IgD-negative memory B cell (primary cell): ENCODE data around the gene RPS21. TPM values are rescaled to one million over a fixed set of nuclear protein-coding genes. Genes with fewer than 3 reads are reported as not detected.
"Not testable (repeated sequence)": the region's sequence is repeated elsewhere in the genome, so short reads cannot be mapped to it uniquely, and the experiment has no call there.

Source experiments
- H3K27ac Mint-ChIP-seq, 3 donors: one replicate each; pipeline ENCODE4 v1.8.0; 2020 to 2022; ENCODE audit warnings: mild to moderate bottlenecking in 3 of 3, mixed read lengths in 3 of 3, moderate library complexity in 1 of 3
- H3K27me3 Mint-ChIP-seq: one replicate; pipeline ENCODE4 v1.8.0; 2021; ENCODE audit warnings: mixed read lengths
- H3K36me3 Mint-ChIP-seq: one replicate; pipeline ENCODE4 v1.8.0; 2020; ENCODE audit warnings: mild to moderate bottlenecking, mixed read lengths
- H3K4me1 Mint-ChIP-seq, 3 donors: one replicate each; pipeline ENCODE4 v1.8.0; 2020 to 2022; ENCODE audit warnings: mixed read lengths in 3 of 3, mild to moderate bottlenecking in 1 of 3
- H3K4me3 Mint-ChIP-seq, 4 donors: one replicate each; pipeline ENCODE4 v1.8.0; 2020 to 2022; ENCODE audit warnings: mild to moderate bottlenecking in 4 of 4, mixed read lengths in 4 of 4, moderate library complexity in 3 of 4
- H3K9me3 Mint-ChIP-seq, 3 donors: one replicate each; pipeline ENCODE4 v1.8.0; 2020 to 2021; ENCODE audit warnings: mixed read lengths in 3 of 3, mild to moderate bottlenecking in 1 of 3
- polyA plus RNA-seq: library from polyadenylated mRNA; unstranded; fragments of 300-500 nt; fragmentation: Illumina TruSeq; gene quantifications from one replicate; pipeline ENCODE4 v1.2.3, GENCODE V29; 2021

Gene RPS21
- polyA plus RNA-seq, 1 donor from 2014 or later = 3,148 TPM

DNA sequence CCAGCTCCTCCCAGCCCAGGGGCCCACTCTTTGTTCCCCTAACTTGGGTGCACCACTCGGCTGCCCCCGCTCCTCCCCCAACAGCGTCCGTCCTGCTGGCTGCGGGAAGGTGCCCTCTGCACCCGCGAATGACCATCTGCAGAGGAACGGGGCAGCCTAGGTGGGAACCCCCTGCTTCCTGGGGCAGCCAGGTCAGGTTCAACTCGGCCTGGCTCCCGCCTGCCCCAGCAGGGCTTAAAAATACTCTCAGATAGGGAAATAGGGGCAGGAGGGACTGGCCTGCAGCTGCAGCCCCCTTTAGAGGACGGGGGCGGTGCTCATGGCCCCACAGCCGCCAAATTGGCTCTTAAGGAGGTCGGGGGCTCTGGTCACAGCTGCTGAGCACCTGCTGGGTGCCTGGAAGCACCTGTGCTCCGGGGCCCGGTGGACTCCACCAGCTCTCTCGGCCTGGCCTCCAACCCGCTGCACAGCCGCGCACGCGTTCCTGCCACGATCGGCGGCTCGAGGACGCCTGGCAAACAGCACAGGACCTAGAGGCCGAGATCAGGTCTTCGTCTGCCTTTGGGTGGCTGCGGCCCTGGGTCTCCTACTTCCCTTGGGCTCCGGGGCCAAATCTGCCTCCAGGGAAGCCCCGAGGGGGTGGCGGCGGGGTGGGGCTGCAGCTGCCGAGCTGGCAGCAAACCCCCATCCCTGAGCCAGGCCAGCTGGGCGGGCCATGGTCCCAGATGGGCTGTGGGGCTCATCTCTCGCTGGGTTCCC is 19.1 kb upstream of the RPS21 start:
- no peaks in the 10 kb centered on the region for H3K36me3 Mint-ChIP-seq
- no peaks in the 10 kb centered on the region for H3K9me3 Mint-ChIP-seq
- H3K4me3 Mint-ChIP-seq = peak overlapping the region; percentile 77 to 93 (median 84)
- peaks cover 0 to 10% (median 2%) of the 10 kb centered on the region in 3 donors for H3K4me1 Mint-ChIP-seq
- peaks cover 14% of the 10 kb centered on the region for H3K27me3 Mint-ChIP-seq
- no peak overlapping the region for H3K27ac Mint-ChIP-seq

DNA sequence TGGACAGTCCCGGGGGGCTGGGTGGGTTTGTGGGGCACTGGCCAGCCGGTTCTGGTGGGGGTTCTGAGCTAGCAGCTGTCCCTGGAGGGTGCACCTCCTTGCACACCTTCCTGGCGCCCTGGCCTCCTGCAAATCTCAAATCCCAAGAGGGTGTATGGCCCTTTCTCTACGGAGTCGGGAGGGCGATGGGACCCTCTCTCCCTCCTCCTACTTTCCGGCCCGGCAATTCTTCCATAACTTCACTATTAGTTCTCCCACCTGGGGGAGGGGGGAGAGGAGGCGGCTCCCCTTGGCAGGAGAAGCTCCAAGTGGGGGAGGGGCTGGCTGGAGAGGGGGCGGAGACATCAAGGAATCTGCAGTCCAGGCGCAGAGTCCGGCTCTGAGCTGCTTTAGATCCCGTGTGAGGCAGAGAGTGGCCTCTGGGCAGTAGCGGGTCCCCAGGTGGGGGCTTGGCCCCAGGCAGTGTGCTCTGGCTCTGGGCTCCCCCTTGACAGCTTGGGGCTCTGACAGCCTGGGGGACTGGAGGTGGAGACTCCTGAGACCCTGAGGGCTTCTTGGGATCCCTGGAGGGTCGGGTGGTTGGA is 18.4 kb upstream of the RPS21 start:
- Mint-ChIP-seq H3K27ac (no peak overlapping the region), H3K36me3 (no peaks in the 10 kb centered on the region), H3K4me1 (peaks cover 0 to 10% (median 2%) of the 10 kb centered on the region in 3 donors), H3K4me3 (peak overlapping the region; percentile 77 to 93 (median 84)), H3K9me3 (no peaks in the 10 kb centered on the region), H3K27me3 (peaks cover 14% of the 10 kb centered on the region)

DNA sequence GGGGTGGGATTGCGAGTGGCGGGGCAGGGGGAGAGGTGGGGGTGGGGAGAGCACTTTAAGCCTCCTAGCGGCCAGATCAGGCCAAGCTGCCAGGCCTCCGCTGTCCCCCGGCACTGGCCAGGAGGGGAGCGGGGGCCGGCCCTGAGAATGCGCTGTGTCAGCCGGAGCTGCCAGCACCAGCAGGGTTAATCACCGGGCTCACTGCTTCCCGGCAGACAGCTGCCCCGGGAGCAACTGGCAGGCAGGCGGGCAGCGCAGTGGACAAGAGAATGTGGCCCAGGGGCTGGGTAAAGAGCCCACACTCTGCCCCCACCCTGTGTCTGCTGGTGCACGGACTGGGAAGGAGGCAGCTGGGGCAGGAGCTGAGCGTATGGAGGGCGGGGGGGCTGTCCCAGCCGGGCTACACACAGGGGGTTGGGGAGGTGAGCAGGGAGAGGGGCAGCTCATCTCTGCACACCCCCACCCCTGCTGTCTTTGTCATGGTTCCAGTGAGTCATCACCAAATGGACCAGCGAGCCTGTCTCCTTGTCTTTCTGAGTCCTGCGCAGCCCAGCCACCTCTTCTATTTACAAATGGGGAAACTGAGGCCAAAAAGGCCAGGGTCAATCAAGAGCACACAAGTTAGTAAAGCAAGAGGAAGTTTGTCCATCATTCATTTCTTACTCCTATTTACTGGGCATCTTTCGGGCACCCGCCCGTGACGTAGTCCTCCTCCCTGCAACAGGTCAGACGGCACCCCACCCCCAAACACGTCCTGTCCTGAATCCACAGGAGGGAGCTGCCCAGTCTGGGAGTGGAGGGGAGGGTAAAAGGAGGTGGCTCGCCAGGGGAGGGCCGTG is 17.7 kb upstream of the RPS21 start:
- H3K4me3 Mint-ChIP-seq = peak overlapping the region in 2 of 4 donors; percentile 68 to 77
- no peaks in the 10 kb centered on the region for H3K9me3 Mint-ChIP-seq
- peak overlapping the region in 1 of 3 donors; percentile 45 for H3K27ac Mint-ChIP-seq
- H3K27me3 Mint-ChIP-seq = peaks cover 14% of the 10 kb centered on the region
- H3K36me3 Mint-ChIP-seq = no peaks in the 10 kb centered on the region
- peaks cover 1 to 9% (median 2%) of the 10 kb centered on the region in 3 donors for H3K4me1 Mint-ChIP-seq

DNA sequence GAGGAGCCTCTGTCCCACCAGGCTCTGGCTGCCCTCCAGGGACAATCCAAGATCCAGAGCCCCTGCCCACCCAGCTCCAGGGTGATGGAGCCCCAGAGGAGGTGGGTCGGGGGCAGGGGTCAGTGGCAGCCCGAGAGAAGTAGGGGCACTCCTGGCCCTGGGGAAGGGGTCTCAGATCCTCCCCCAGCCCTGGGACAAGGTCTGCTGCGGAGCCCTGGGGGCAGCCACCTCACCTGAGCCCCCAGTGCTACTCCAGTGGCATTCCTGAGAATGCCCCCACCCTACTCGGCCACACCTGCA is 17.1 kb upstream of the RPS21 start:
- Mint-ChIP-seq H3K36me3 (no peaks in the 10 kb centered on the region), H3K4me1 (peaks cover 2 to 8% (median 5%) of the 10 kb centered on the region in 3 donors), H3K27me3 (peaks cover 14% of the 10 kb centered on the region), H3K9me3 (no peaks in the 10 kb centered on the region), H3K4me3 (no peak overlapping the region), H3K27ac (no peak overlapping the region)

DNA sequence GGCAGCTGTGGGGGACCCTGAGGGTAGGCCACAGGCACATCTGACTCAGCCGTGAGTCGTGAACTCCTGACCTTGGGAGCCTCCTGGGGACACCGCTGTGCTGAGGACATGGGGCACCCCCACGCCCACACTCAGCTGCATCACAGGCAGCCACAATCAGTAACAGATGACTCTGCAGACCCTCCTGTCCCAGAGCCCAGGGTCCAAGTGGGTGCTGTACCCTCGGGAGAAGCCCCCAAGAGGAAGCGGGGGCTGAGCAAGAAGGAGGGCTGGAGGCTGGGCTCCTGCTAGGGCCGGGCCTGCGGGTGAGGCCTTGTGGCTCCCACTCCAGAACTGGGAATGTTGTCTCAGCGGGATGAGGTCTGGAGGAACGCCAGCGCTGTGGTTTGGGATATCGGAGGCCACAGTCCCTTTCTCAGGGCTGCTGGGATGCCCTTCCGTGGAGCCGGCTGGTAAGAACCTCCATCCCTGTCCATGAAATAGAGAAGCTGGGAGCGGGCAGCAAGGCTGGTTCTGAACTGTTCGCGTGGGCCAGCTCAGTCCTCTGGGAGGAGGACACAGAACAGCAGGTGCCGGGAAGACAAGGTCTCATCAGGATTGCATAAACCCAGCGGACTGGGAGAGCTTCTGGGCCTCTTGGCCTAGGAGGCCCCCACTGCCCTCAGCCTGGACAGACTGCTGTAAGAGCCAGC is 16.6 kb upstream of the RPS21 start:
- peaks cover 2 to 5% (median 4%) of the 10 kb centered on the region in 3 donors for H3K4me1 Mint-ChIP-seq
- H3K27me3 Mint-ChIP-seq = peaks cover 14% of the 10 kb centered on the region
- no peaks in the 10 kb centered on the region for H3K36me3 Mint-ChIP-seq
- H3K4me3 Mint-ChIP-seq = no peak overlapping the region
- no peak overlapping the region for H3K27ac Mint-ChIP-seq
- no peaks in the 10 kb centered on the region for H3K9me3 Mint-ChIP-seq

DNA sequence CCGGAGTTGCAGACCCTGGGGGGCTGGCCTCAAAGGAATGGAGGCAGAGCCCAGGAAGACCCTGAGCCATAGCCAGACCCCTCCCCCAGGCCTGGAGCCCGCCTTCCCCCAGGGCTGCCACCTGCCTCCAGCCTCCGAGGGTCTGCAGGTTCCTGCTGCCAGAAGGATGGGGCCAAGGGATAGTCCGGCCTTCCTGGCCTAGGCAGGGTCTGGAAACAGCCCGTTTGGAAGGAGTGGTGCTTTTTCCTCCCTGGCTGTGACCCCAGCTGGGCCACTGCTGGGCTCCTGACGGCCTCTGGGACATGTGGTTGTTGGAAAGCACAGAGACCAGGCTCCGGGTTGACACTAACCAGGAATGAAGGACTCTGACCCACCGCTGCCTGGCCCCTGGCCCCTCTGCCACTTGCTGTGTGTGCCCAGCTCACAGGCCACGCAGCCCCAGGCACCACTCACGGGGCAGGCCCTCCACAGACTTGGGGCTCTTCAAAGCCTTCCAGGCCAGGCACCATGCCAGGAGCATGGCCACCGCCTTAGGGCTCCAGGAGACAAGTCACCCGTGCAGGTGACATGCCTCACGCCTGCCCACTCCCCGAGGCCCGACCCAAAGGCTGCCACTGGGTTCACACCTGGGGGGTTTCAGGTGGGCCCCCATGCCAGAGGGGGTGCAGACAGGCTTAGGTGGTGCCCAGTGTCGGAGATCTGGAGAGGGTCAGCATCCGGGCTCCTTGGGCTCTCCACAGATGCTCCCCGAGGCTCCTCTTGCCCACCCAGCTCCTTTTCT is 15.9 kb upstream of the RPS21 start:
- Mint-ChIP-seq H3K4me3 (no peak overlapping the region), H3K27me3 (peaks cover 14% of the 10 kb centered on the region), H3K27ac (no peak overlapping the region), H3K9me3 (no peaks in the 10 kb centered on the region), H3K4me1 (peaks cover 0 to 5% (median 2%) of the 10 kb centered on the region in 3 donors), H3K36me3 (no peaks in the 10 kb centered on the region)

DNA sequence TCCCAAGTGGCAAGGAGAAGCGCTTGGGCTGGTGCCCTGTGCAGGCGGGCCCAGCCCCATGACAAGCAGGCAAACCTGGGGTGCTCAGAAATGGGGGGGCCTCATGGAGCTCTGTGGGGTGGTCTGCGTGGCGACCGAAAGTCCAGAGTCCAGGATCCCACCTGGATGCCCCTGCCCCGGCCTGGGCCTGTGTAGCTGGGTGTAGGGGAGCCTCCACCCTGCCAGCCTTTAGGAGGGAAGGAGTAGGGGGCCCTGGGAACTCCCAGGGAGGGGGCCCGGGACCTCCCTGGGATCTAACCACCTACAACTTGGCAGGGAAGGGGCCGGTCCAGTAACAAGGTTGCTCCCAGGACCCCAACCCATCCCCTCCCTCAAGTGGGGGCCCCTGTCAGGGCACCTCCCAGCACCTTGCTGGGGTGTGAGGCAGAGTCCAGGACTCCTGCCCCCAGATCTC is 15.3 kb upstream of the RPS21 start:
- H3K27me3 Mint-ChIP-seq = peaks cover 14% of the 10 kb centered on the region
- no peak overlapping the region for H3K27ac Mint-ChIP-seq
- H3K4me1 Mint-ChIP-seq = peaks cover 0 to 5% (median 2%) of the 10 kb centered on the region in 3 donors
- H3K9me3 Mint-ChIP-seq = no peaks in the 10 kb centered on the region
- no peak overlapping the region for H3K4me3 Mint-ChIP-seq
- H3K36me3 Mint-ChIP-seq = no peaks in the 10 kb centered on the region

DNA sequence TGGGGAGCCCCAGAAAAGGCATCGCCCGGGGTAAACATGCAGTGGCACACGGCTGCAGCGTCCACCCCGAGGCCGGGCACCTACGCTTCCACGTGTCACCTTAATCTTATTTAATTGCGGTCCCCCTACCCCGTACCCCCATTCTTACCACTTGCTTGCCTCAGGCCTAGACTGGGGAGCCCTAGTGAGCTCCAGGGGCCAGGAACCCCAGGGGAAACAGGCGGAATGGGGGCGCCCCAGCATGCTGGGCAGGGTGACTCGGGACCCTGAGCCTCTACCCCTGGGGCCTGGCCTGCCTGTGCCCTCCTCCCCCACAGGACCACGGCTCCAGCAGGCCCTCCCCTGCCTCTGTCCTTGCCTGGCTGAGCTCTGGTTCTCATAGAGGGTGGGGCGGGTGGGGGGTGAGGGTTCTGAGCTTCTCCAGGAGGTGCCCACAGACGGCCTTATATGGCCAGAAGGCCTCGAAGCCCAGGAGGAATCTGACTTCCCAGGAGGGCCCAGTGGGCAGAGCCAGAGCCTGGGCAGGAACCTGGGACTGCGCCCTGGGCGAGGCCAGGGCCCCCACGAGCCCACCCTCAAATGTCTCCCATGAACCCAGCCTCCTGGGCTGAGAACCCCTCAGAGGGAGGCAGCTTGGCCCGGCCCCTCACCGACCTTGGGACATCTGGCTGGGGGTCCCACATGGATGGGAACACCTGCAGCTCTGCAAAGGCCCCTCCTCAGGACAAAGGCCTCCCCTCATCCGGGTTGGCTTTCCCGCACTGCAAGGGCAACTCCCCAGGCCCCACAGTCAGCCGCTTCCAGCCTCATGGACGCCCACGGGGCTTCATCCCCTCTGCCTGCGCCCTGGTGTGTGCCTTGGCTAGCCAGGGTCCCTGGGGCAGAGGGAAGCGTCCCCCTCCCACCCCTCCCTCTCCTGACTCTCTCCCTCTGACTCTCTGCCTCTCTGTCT is 14.6 kb upstream of the RPS21 start:
- no peaks in the 10 kb centered on the region for H3K9me3 Mint-ChIP-seq
- H3K4me3 Mint-ChIP-seq = no peak overlapping the region
- no peaks in the 10 kb centered on the region for H3K36me3 Mint-ChIP-seq
- peaks cover 14% of the 10 kb centered on the region for H3K27me3 Mint-ChIP-seq
- H3K4me1 Mint-ChIP-seq = peaks cover 0 to 5% (median 2%) of the 10 kb centered on the region in 3 donors
- peak overlapping the region in 1 of 3 donors; percentile 13 for H3K27ac Mint-ChIP-seq

DNA sequence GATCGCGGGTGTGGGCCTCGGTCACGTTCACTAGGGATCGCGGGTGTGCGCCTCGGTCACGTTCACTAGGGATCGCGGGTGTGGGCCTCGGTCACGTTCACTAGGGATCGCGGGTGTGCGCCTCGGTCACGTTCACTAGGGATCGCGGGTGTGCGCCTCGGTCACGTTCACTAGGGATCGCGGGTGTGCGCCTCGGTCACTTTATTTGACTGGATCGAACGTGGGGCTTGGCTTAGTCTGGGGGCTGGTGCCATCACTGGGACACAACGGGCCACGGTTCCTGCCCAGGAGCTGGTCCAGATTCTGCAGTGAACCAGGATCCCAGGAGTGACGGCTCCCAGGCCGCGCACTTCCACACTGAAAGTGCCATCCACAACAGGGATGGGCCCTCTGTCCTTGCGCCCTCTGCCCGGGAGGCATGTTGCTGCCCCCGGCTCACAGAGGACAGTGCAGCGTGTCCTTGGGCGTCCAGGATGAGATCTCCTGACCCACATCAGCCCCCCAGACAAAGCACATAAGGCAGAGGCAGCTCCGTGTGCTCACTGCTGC is 13.2 kb upstream of the RPS21 start:
- not testable (repeated sequence) for H3K4me3 Mint-ChIP-seq, H3K36me3 Mint-ChIP-seq, H3K9me3 Mint-ChIP-seq, H3K4me1 Mint-ChIP-seq
- Mint-ChIP-seq H3K27me3 (peaks cover 11% of the 10 kb centered on the region), H3K27ac (peak overlapping the region in 1 of 3 donors; percentile 56)

DNA sequence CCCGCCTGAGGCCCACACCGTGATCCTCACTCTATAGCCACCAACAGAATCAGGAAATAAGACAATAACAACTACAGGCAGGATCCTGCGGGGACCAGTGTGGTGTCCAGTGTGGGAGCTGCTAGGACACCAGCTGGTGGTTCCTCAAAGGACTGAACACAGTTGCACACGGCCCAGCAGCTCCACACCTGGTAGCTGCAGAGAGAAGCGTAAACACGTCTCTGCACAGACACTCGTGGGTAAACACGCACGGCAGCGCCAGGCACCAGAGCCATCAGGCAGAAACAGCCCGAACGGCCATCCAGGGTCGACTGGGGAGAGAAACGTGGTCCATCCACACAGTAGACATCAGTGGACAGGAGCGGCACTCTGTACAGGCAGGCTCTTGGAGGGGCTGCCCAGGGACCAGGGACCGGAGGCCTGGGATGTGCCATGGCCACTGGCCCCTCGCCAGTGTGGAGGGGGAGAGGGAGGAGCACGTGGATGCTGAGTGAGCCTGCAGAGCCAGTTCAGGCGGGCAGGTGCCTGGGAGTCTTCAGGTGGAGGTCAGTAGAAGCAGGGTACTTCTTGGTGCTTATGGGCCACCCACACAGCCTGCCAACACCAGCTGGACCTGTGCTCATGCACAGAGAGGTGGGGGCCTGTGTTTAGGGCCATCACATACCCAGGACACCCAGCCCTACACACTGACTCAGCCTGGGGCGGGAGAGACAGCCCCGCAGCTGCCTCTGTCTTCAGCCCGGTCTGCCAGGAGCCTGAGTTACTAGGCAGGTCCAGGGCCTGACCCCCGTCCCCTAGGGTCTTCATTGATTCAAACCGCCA is 12.4 kb upstream of the RPS21 start:
- Mint-ChIP-seq H3K4me3 (peak overlapping the region in 1 of 4 donors; percentile 82), H3K27ac (peak overlapping the region in 1 of 3 donors; percentile 56), H3K36me3 (no peaks in the 10 kb centered on the region), H3K9me3 (no peaks in the 10 kb centered on the region), H3K4me1 (peaks cover 0 to 5% (median 0%) of the 10 kb centered on the region in 3 donors), H3K27me3 (peaks cover 4% of the 10 kb centered on the region)

DNA sequence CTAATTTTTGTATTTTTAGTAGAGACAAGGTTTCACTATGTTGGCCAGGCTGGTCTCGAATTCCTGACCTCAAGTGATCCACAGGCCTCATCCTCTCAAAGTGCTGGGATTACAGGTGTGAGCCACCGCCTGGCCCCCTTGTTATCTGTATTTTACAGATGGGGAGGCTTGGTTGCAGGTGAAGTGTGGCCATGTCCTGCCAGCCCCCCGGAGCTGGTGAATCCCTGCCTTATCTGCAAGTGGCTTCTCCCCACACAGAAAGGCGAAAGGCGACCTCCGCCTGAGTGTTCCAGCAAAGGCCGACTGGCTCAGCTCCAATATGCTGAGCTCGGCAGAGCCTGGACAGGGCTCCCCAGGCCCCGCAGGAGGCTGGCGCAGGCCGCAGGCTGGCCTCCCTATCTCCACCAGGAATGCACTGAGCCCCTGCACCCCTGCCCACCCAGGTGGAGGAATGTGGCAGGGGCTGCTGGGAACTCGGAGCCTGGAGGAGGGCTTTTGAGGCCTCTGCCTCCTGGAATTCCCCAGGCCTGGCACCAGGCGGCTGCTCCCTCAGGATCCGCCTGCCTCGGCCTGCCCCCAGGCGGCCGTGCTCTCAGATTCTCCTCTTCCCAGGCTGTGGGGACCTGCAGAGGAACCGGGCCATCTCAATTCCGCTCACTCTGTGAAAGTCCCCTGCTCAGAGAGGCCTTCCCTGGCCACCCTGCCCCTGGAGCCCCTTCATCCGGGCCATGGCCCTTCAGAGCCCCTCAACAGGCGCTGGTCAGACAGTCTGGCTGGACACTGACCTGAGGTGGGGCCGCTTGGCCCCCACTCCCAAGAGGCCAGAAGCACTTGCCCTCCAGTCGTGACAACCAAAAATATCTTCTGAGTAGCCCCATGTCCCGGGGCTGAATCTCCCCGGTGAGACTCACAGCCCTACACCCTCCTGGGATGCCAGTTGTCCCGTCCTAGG is 10.5 kb upstream of the RPS21 start:
- Mint-ChIP-seq H3K36me3 (no peaks in the 10 kb centered on the region), H3K9me3 (no peaks in the 10 kb centered on the region), H3K27me3 (no peaks in the 10 kb centered on the region), H3K4me3 (peak overlapping the region in 1 of 4 donors; percentile 33), H3K4me1 (peaks cover 0 to 5% (median 0%) of the 10 kb centered on the region in 3 donors), H3K27ac (no peak overlapping the region)
